Chondrocyte (in vitro differentiated cells): Measurements from ENCODE around the gene MAGEB17. TPM values are rescaled to one million over a fixed set of nuclear protein-coding genes. Genes with fewer than 3 reads are reported as not detected.

Experiments used
- DNase-seq: peaks from one replicate; pipeline ENCODE4 v3.0.0; 2021; ENCODE audit warnings: mixed read lengths, low spot score
- H3K27ac Mint-ChIP-seq: one replicate; pipeline ENCODE4 v1.8.0; 2021; ENCODE audit warnings: mild to moderate bottlenecking, moderate library complexity, mixed read lengths; ENCODE audit not compliant: unreplicated experiment
- H3K27me3 Mint-ChIP-seq: 2 replicates; pipeline ENCODE4 v1.8.0; 2021; ENCODE audit warnings: low read depth, mixed read lengths
- H3K36me3 Mint-ChIP-seq: 2 replicates; pipeline ENCODE4 v1.8.0; 2021; ENCODE audit warnings: low read depth, mixed read lengths
- H3K4me1 Mint-ChIP-seq: 2 replicates; pipeline ENCODE4 v1.8.0; 2021; ENCODE audit warnings: low read depth, mild to moderate bottlenecking, mixed read lengths
- H3K4me3 Mint-ChIP-seq: one replicate; pipeline ENCODE4 v1.8.0; 2021; ENCODE audit warnings: mild to moderate bottlenecking, moderate library complexity, mixed read lengths; ENCODE audit not compliant: unreplicated experiment
- H3K9me3 Mint-ChIP-seq: 2 replicates; pipeline ENCODE4 v1.8.0; 2021; ENCODE audit warnings: low read depth, mixed read lengths
- CTCF ChIP-seq: fragments of 200-600 bp; sonication (generic); IDR thresholded peaks from 2 replicates; pipeline ENCODE4 v1.5.0; 2021; ENCODE audit warnings: antibody characterized with exemption, mild to moderate bottlenecking, moderate library complexity
- long read RNA-seq: library from polyadenylated mRNA; stranded (forward); transcript quantifications from one replicate; pipeline ENCODE4 v2.0.0, GENCODE V29; 2021
- total RNA-seq: library from RNA; stranded (reverse); gene quantifications from 3 replicates; pipeline ENCODE4 v1.2.1, GENCODE V29; 2021

MAGEB17 gene
- not detected in 3 replicates for total RNA-seq
- long read RNA-seq = 0 reads

- H3K9me3 Mint-ChIP-seq = no peaks in the 10 kb centered on the region
- no peak for DNase-seq
- H3K4me1 Mint-ChIP-seq = peaks cover under 1% of the 10 kb centered on the region
- TF ChIP-seq CTCF = no peak
- no peak within 1 kb of the TSS for H3K4me3 Mint-ChIP-seq
- no peak within 1 kb of the TSS for H3K27ac Mint-ChIP-seq
- H3K27me3 Mint-ChIP-seq = no peaks in the 10 kb centered on the region
- no peaks in the 10 kb centered on the region for H3K36me3 Mint-ChIP-seq
These were observed at the start of gene MAGEB17 for GRCh38 chrX:16167181-16167580. Gene MAGEB17 (plus strand): TSS chrX:16167481. CDS start chrX:16170383, 2,902 bp downstream.

- no peak for TF ChIP-seq CTCF
- Mint-ChIP-seq H3K9me3 (peaks cover 11% of the 10 kb centered on the region), H3K4me1 (peaks cover 17% of the 10 kb centered on the region), H3K27me3 (no peaks in the 10 kb centered on the region), H3K4me3 (no peak overlapping the region), H3K36me3 (peaks cover 4% of the 10 kb centered on the region), H3K27ac (no peak overlapping the region)
- DNase-seq = no peak
These were observed 47.7 kb upstream of the MAGEB17 start for GRCh38 chrX:16119353-16120220.

- DNase-seq = no peak
- H3K27ac Mint-ChIP-seq = no peak overlapping the region
- no peaks in the 10 kb centered on the region for H3K27me3 Mint-ChIP-seq
- H3K9me3 Mint-ChIP-seq = peaks cover 11% of the 10 kb centered on the region
- TF ChIP-seq CTCF = no peak
- no peak overlapping the region for H3K4me3 Mint-ChIP-seq
- peaks cover 12% of the 10 kb centered on the region for H3K4me1 Mint-ChIP-seq
- H3K36me3 Mint-ChIP-seq = peaks cover 4% of the 10 kb centered on the region
These were observed 46.9 kb upstream of the MAGEB17 start for GRCh38 chrX:16120431-16120830.

- TF ChIP-seq CTCF = peak; percentile 94
- no peak within 1 kb of the TSS for H3K4me3 Mint-ChIP-seq
- H3K27ac Mint-ChIP-seq = no peak within 1 kb of the TSS
- peaks cover 12% of the 10 kb centered on the region for H3K4me1 Mint-ChIP-seq
- peaks cover 4% of the 10 kb centered on the region for H3K9me3 Mint-ChIP-seq
- H3K36me3 Mint-ChIP-seq = peaks cover 4% of the 10 kb centered on the region
- DNase-seq = peak; percentile 94
- no peaks in the 10 kb centered on the region for H3K27me3 Mint-ChIP-seq
These were observed 44.0 kb upstream of the MAGEB17 start, which contains the start of gene GRPR for GRCh38 chrX:16123222-16123786. Gene GRPR (plus strand): TSS chrX:16123565. CDS start chrX:16123954, 389 bp downstream.

- Mint-ChIP-seq H3K36me3 (peaks cover 2% of the 10 kb centered on the region), H3K4me3 (no peak overlapping the region), H3K9me3 (peaks cover 2% of the 10 kb centered on the region), H3K27ac (no peak overlapping the region), H3K27me3 (no peaks in the 10 kb centered on the region), H3K4me1 (peaks cover 16% of the 10 kb centered on the region)
- DNase-seq = no peak
- TF ChIP-seq CTCF = no peak
These were observed 43.1 kb upstream of the MAGEB17 start for GRCh38 chrX:16124201-16124600.
